ENCODE results near the gene C10orf88.

The C10orf88 gene, protein sequence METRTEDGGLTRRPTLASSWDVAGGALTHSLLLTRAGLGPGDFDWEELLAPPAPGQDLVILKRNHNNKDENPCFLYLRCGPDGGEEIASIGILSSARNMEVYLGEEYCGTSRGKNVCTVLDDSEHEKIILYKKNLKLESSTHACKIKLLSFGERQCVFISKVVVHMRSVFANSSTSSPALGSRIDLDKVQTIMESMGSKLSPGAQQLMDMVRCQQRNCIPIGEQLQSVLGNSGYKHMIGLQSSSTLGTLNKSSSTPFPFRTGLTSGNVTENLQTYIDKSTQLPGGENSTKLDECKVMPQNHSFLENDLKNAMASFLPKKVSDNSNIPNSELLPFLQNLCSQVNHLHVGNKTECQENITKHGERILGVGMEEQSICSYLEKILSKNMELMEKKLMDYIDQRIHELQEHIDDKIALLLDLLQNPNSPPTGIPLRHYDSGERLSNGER

DNA sequence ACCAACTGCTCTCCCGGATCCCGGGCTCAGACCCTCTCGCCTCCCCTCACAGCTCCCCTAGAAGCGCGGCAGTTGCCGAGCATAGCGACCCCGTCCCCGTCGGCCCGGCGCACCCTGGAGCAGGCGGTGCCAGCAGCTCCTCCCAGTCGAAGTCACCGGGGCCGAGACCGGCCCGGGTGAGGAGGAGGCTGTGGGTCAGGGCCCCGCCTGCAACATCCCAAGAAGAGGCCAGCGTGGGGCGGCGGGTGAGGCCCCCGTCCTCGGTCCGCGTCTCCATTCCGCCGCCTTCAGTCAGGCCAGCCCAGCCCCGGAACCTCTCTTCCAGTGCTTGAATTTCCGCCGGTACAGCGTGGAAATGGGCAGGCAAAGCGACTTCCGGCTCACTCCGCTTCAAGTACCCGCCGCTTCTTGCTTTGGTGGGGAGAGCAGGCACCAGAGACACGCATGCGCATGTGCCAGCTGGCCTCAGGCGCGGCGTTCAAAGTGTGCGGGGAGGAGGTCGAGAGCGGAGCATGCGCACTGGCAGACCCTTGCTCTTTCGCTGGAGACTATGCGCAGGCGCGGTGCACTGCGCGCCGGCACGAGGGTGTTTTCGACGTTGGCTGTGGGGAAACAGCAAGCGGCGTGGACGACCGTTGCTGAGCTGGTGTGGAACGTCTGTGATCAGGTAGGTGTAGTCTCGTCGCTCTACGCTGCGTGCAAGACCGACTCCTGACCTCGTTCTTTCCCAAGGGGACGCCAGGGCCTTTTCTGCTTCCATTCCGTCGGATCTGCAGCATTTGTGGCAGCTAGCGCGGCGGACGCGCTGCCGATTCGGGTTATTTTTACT, at the start of gene C10orf88:
C10orf88 (minus strand) TSS at position 326 of the 829 bp plus-strand sequence; CDS start at position 277, 49 bp downstream.
- ChIA-PET POLR2A (interaction anchor here (1.4 kb wide), 1 partner anchor 26 kb away, joined by 4 read pairs; the partner anchor contains the start of gene PSTK), CTCF (interaction anchor here (0.9 to 3.8 kb wide), 3 partner anchors 9 to 31 kb away, joined by 3 to 24 read pairs (median 4); partner anchors contain the start of gene PSTK)
- DNase-seq (ENCODE audit: low read depth, low spot score), result peak; percentile 93
- H3K4me3 ChIP-seq (ENCODE audit: low read depth, low read length), result peak within 1 kb of the TSS; percentile 80
- TF ChIP-seq, protein P1, sequence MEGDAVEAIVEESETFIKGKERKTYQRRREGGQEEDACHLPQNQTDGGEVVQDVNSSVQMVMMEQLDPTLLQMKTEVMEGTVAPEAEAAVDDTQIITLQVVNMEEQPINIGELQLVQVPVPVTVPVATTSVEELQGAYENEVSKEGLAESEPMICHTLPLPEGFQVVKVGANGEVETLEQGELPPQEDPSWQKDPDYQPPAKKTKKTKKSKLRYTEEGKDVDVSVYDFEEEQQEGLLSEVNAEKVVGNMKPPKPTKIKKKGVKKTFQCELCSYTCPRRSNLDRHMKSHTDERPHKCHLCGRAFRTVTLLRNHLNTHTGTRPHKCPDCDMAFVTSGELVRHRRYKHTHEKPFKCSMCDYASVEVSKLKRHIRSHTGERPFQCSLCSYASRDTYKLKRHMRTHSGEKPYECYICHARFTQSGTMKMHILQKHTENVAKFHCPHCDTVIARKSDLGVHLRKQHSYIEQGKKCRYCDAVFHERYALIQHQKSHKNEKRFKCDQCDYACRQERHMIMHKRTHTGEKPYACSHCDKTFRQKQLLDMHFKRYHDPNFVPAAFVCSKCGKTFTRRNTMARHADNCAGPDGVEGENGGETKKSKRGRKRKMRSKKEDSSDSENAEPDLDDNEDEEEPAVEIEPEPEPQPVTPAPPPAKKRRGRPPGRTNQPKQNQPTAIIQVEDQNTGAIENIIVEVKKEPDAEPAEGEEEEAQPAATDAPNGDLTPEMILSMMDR (IDR thresholded peaks at IDR 0.05; ENCODE audit: insufficient read depth, low read length, missing control alignments), result peak; percentile 1

GRCh38 chr10:123001370-123001769, 47.3 kb upstream of the C10orf88 start:
- CTCF ChIA-PET, result no interaction called here
- DNase-seq (ENCODE audit: low read depth, low spot score), result no peak
- H3K4me3 ChIP-seq (ENCODE audit: low read depth, low read length), result no peak overlapping the region
- TF ChIP-seq, protein P1 (IDR thresholded peaks at IDR 0.05; ENCODE audit: insufficient read depth, low read length, missing control alignments), result no peak
- POLR2A ChIA-PET, result no interaction called here

- ChIA-PET POLR2A (no interaction called here), CTCF (interaction anchor here (1.5 to 3.3 kb wide), 3 partner anchors 8 to 19 kb away, joined by 3 to 18 read pairs (median 11); partner anchors contain the start of genes ACADSB, IKZF5 and PSTK)
- TF ChIP-seq, protein P1 (IDR thresholded peaks at IDR 0.05; ENCODE audit: insufficient read depth, low read length, missing control alignments), result no peak
- no peak for DNase-seq (ENCODE audit: low read depth, low spot score)
- H3K4me3 ChIP-seq (ENCODE audit: low read depth, low read length), result no peak overlapping the region
Measured at GRCh38 chr10:123000155-123000554, 46.1 kb upstream of the C10orf88 start.

DNA sequence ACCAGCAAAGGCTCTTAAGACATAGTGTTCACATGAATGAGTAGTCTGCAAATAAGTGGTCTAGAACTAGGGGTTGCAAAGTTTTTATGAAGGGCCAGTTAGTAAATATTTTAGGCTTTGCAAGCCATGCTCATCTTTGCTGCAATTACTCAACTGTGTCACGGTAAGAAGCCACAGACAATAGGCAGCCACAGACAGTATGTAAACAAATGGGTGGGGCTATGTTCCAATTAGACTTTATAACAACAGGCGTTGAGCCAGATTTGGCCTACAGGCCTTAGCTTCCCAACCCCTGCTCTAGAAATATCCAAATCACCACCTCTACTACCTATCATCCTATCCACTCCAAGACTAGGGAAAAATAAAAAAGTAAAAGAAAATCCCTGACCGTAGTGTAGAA, 45.3 kb upstream of the C10orf88 start:
- DNase-seq (ENCODE audit: low read depth, low spot score), result no peak
- CTCF ChIA-PET, result interaction anchor here (1.5 to 3.3 kb wide), 3 partner anchors 8 to 19 kb away, joined by 3 to 18 read pairs (median 11); partner anchors contain the start of genes ACADSB, IKZF5 and PSTK
- H3K4me3 ChIP-seq (ENCODE audit: low read depth, low read length), result no peak overlapping the region
- TF ChIP-seq, protein P1 (IDR thresholded peaks at IDR 0.05; ENCODE audit: insufficient read depth, low read length, missing control alignments), result no peak
- POLR2A ChIA-PET, result no interaction called here

DNA sequence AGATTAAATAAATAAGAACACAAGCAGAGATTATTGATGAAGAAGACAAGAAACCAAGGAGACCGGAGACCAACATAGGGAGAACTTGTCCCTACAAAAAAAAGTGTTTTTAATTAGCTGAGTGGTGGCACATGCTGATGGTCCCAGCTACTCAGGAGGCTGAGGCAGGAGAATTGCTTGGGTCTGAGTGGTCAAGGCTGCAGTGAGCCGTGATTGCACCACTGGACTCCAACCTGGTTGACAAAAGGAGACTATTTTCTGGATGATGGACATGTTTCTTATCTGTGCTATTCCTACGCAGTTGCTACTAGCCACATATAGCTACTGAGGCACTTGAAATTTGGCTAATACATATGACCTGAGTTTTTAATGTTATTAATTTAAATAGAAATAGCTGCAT, 44.9 kb upstream of the C10orf88 start:
- ChIA-PET POLR2A (no interaction called here), CTCF (interaction anchor here (1.5 to 3.3 kb wide), 3 partner anchors 9 to 18 kb away, joined by 3 to 18 read pairs (median 11); partner anchors contain the start of genes ACADSB, IKZF5 and PSTK)
- no peak for DNase-seq (ENCODE audit: low read depth, low spot score)
- TF ChIP-seq, protein P1 (IDR thresholded peaks at IDR 0.05; ENCODE audit: insufficient read depth, low read length, missing control alignments), result no peak
- H3K4me3 ChIP-seq (ENCODE audit: low read depth, low read length), result no peak overlapping the region
